DOHH2 (cell line): Measurements from ENCODE around the gene JAK1.

ENCODE experiments used
- CTCF ChIP-seq: fragments of 200-600 bp; sonication (generic); IDR thresholded peaks from one replicate; pipeline ENCODE4 v1.5.1; 2014; ENCODE audit warnings: antibody characterized with exemption, mild to moderate bottlenecking, low read depth, low read length; ENCODE audit not compliant: poor library complexity, severe bottlenecking
- EZH2phosphoT487 ChIP-seq: fragments of 200-600 bp; sonication (generic); IDR thresholded peaks from 2 replicates; pipeline ENCODE4 v1.6.1; 2017; ENCODE audit warnings: borderline replicate concordance, mild to moderate bottlenecking, antibody characterized with exemption, low read length, moderate library complexity, mixed read lengths

GRCh38 chr1:64874666-64875065 lies 91.7 kb downstream of the JAK1 start:
- no peak for TF ChIP-seq CTCF
- TF ChIP-seq EZH2phosphoT487 = no peak
